ENCODE data around the gene NIPA2.

GRCh38 chr15:22819651-22820050 lies 18.8 kb upstream of the NIPA2 start:
- TF ChIP-seq CTCF (conservative IDR thresholded peaks at IDR 0.05 in 1 of 2, IDR thresholded peaks at IDR 0.05 in 1 of 2; ENCODE audit: low read depth in 1 of 2, low read length in 2 of 2), result no peak
- TF ChIP-seq EZH2 (IDR thresholded peaks at IDR 0.05; ENCODE audit: low read length, missing control alignments), result no peak
